Activated naive CD4-positive, alpha-beta T cell (primary cell): ENCODE measurements around the gene LAMA3.
"Not testable (repeated sequence)": the region's sequence is repeated elsewhere in the genome, so short reads cannot be mapped to it uniquely, and the experiment has no call there.

Source experiments
- DNase-seq, 4 experiments: peaks; one replicate each; lab custom pipeline; 2025; lab: John Stamatoyannopoulos, UW

Gene LAMA3

GRCh38 chr18:23733265-23733664 is 44.0 kb downstream of the LAMA3 start:
- DNase-seq = not testable (repeated sequence)

- DNase-seq = no peak
Observed at GRCh38 chr18:23733895-23734294, 44.6 kb downstream of the LAMA3 start.

GRCh38 chr18:23735021-23735464 is 45.8 kb downstream of the LAMA3 start:
- DNase-seq = no peak

GRCh38 chr18:23737578-23737977 is 48.3 kb downstream of the LAMA3 start:
- no peak for DNase-seq

GRCh38 chr18:23738151-23738550 is 48.9 kb downstream of the LAMA3 start:
- DNase-seq = no peak

GRCh38 chr18:23738575-23738974 is 49.3 kb downstream of the LAMA3 start:
- no peak for DNase-seq

GRCh38 chr18:23740105-23740830 is 51.0 kb downstream of the LAMA3 start:
- no peak for DNase-seq

- not testable (repeated sequence) for DNase-seq
Observed at GRCh38 chr18:23741967-23742366, 52.7 kb downstream of the LAMA3 start.

GRCh38 chr18:23743733-23744333 is 54.6 kb downstream of the LAMA3 start:
- no peak for DNase-seq

GRCh38 chr18:23745366-23745765 is 56.1 kb downstream of the LAMA3 start:
- no peak for DNase-seq

- DNase-seq = no peak
Observed at GRCh38 chr18:23746851-23747250, 57.6 kb downstream of the LAMA3 start.

GRCh38 chr18:23752363-23752762 is 63.1 kb downstream of the LAMA3 start:
- no peak for DNase-seq

- DNase-seq = no peak
Observed at GRCh38 chr18:23752796-23753195, 63.5 kb downstream of the LAMA3 start.

- no peak for DNase-seq
Observed at GRCh38 chr18:23756590-23757436, 67.6 kb downstream of the LAMA3 start.

- no peak for DNase-seq
Observed at GRCh38 chr18:23757437-23757733, 68.1 kb downstream of the LAMA3 start.

- no peak for DNase-seq
Observed at GRCh38 chr18:23758281-23758680, 69.0 kb downstream of the LAMA3 start.

- DNase-seq = no peak
Observed at GRCh38 chr18:23761941-23762340, 72.7 kb downstream of the LAMA3 start.

GRCh38 chr18:23763343-23763742 is 74.1 kb downstream of the LAMA3 start:
- DNase-seq = no peak

- DNase-seq = no peak
Observed at GRCh38 chr18:23765931-23766330, 76.7 kb downstream of the LAMA3 start.

GRCh38 chr18:23772327-23773024 is 83.2 kb downstream of the LAMA3 start:
- no peak for DNase-seq

GRCh38 chr18:23776306-23776705 is 87.1 kb downstream of the LAMA3 start:
- no peak for DNase-seq

- no peak for DNase-seq
Observed at GRCh38 chr18:23778828-23779227, 89.6 kb downstream of the LAMA3 start.
